GM10266 (cell line): ENCODE measurements around the gene FRMD4A.
"Not testable (repeated sequence)": the region's sequence is repeated elsewhere in the genome, so short reads cannot be mapped to it uniquely, and the experiment has no call there.

ENCODE experiments used
- DNase-seq: peaks from one replicate; pipeline ENCODE4 v3.0.0; 2012; ENCODE audit errors: extremely low spot score
- TF ChIP-seq, protein P1 (sequence below): IDR thresholded peaks from 2 replicates; pipeline ENCODE4 v1.5.1; 2012; ENCODE audit warnings: mild to moderate bottlenecking, low read depth; ENCODE audit not compliant: control insufficient read depth, insufficient read depth; ENCODE audit errors: missing control alignments

The FRMD4A gene

GRCh38 chr10:14137391-14137790 is 193.3 kb downstream of the FRMD4A start:
- TF ChIP-seq, protein P1, sequence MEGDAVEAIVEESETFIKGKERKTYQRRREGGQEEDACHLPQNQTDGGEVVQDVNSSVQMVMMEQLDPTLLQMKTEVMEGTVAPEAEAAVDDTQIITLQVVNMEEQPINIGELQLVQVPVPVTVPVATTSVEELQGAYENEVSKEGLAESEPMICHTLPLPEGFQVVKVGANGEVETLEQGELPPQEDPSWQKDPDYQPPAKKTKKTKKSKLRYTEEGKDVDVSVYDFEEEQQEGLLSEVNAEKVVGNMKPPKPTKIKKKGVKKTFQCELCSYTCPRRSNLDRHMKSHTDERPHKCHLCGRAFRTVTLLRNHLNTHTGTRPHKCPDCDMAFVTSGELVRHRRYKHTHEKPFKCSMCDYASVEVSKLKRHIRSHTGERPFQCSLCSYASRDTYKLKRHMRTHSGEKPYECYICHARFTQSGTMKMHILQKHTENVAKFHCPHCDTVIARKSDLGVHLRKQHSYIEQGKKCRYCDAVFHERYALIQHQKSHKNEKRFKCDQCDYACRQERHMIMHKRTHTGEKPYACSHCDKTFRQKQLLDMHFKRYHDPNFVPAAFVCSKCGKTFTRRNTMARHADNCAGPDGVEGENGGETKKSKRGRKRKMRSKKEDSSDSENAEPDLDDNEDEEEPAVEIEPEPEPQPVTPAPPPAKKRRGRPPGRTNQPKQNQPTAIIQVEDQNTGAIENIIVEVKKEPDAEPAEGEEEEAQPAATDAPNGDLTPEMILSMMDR: no peak
- DNase-seq: no peak

DNA sequence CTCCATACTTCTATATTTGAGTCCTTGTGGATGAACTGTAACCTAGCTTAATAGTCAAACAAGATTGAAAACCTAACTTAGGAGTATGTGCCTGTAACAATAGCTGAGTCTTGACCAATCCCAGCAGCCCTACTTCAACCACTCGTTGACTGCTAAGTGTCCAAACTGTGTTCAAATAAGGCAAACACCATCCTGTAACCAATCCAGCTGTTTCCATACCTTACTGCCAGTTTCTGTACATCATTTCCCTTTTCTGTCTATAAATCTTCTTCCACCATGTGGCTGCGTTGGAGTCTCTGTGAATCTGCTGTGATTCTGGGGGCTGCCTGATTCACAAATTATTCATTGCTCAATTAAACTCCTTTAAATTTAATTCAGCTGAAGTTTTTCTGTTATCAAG is 195.5 kb downstream of the FRMD4A start:
- not testable (repeated sequence) for DNase-seq

GRCh38 chr10:14134275-14134674 is 196.4 kb downstream of the FRMD4A start:
- TF ChIP-seq, protein P1: no peak
- DNase-seq: no peak

GRCh38 chr10:14131261-14131960 is 199.3 kb downstream of the FRMD4A start:
- TF ChIP-seq, protein P1: no peak
- DNase-seq: no peak

- TF ChIP-seq, protein P1: no peak
- no peak for DNase-seq
These were observed 201.0 kb downstream of the FRMD4A start for GRCh38 chr10:14129770-14130169.

- no peak for DNase-seq
- TF ChIP-seq, protein P1: no peak
These were observed 202.2 kb downstream of the FRMD4A start for GRCh38 chr10:14128519-14128918.

DNA sequence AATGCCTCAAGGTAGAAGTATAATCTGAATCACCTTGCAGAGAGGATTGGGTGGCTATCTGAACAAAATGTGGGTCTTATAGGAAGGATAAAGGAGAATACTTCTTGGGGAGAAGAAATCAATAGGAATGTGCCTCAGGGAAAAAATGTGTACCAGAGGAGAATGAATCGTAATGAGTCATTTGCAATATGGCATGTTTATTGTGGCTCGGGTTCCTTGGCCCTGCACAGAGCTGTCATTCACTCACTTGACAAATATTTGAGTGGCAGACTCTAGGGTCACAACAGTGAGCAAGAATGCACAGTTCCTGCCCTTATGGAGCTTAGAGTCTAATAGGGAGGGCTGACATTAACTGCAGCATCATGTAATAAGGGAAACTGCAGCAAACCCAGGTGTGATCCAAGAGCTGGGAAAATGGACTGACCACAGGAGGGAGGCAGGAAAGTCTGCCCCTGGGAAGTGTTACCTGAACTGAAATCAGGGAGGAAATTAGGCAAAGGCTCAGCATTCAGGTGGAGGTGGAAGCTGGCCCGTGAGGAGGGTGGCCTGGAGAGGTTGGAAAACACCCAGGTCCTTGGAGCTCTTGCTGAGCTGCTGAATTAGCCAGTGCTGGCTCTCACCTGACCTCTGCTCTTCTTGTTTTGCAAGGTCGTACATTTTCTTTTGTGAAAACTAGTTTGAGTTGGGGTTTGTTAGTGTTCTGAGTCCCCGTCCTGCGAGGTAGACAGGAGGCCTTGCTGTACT is 203.9 kb downstream of the FRMD4A start:
- TF ChIP-seq, protein P1: no peak
- no peak for DNase-seq
